Measurements from ENCODE around the gene TCF15. TPM values are rescaled to one million over a fixed set of nuclear protein-coding genes. Genes with fewer than 3 reads are reported as not detected.
A peak's percentile ranks its signal among the peaks of the same experiment; 100 is the strongest.

TCF15 gene
- total RNA-seq, 1 experiment from 2014 or later = 0.40 TPM

DNA sequence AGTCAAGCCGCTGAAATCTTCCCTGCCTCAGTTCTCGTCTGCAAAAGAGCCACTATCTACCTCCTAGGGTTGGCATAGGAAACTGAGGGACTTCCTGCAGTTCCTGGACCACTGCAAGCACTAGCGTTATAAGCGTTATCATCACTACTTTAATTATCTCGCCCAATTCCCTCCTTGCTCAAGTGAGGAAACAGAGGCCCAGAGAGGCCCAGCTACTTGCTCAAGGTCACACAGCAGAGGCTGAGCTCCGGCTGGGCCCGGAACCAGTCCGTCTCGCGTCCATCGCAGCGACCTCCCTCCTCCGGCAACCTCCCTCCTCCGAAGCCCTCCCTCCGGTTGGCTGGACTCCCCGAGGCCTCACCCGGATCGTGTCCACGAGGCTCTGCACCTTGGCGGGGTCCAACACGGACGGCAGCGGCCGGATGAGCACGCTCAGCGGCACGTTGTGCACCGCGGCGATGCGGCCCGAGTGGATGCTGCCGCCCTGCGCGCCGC lies 42.6 kb upstream of the TCF15 start:
- peaks cover 29% of the 10 kb centered on the region for H3K36me3 ChIP-seq (ENCODE audit: low read depth, low read length)
- DNase-seq (peak; percentile 31), ATAC-seq (peak; percentile 33)
- peaks cover 31% of the 10 kb centered on the region for H4K20me1 ChIP-seq (ENCODE audit: low read length)
- POLR2A ChIA-PET (ENCODE audit: unreplicated experiment) = no interaction called here
- H3K27ac ChIP-seq (ENCODE audit: low read length) = peak overlapping the region; percentile 50
- peaks cover 12% of the 10 kb centered on the region for H3K4me1 ChIP-seq (ENCODE audit: insufficient read depth, low read length)
- peak overlapping the region; percentile 64 for H2AFZ ChIP-seq (ENCODE audit: low read length)
- H3K9ac ChIP-seq (ENCODE audit: low read length) = peak overlapping the region; percentile 92
- peak overlapping the region; percentile 91 for H3K4me2 ChIP-seq (ENCODE audit: low read length)
- H3K27me3 ChIP-seq (ENCODE audit: low read length) = peaks cover 8% of the 10 kb centered on the region
- peaks cover 51% of the 10 kb centered on the region for H3K79me2 ChIP-seq (ENCODE audit: low read length)
- H3K9me2 ChIP-seq (replicated peaks; ENCODE audit: low read length) = no peaks in the 10 kb centered on the region
- no peaks in the 10 kb centered on the region for H3K9me3 ChIP-seq (ENCODE audit: low read length)
- BruUV-seq (replicated peaks) = TSS peak; percentile 42
- CTCF ChIA-PET = no interaction called here
- H3F3A ChIP-seq (ENCODE audit: low read length, unreplicated experiment) = no peaks in the 10 kb centered on the region
- intact Hi-C loops (cut with micrococcal nuclease) = loop anchor here (1.0 to 10.0 kb wide), 2 partner anchors 82 to 116 kb away; partner anchors contain the start of gene SLC52A3
- peak overlapping the region; percentile 94 for H3K4me3 ChIP-seq (ENCODE audit: low read length)
- TF ChIP-seq EZH2phosphoT487 (IDR thresholded peaks at IDR 0.05; ENCODE audit: borderline replicate concordance, low read length) = no peak
- TF ChIP-seq CTCF (conservative IDR thresholded peaks at IDR 0.05; ENCODE audit: low read depth, low read length) = no peak
- TF ChIP-seq EZH2 (IDR thresholded peaks at IDR 0.05; ENCODE audit: low read length, unreplicated experiment) = no peak

GRCh38 chr20:651713-652614 lies 41.9 kb upstream of the TCF15 start:
- POLR2A ChIA-PET (ENCODE audit: unreplicated experiment) = interaction anchor here (0.6 kb wide), 1 partner anchor 51 kb away, joined by 14 read pairs; no protein-coding TSS in a partner anchor

More at GRCh38 chr20:651713-652614, 41.9 kb upstream of the TCF15 start:
- intact Hi-C loops (cut with micrococcal nuclease) = loop anchor here (1.0 to 10.0 kb wide), 2 partner anchors 83 to 116 kb away; partner anchors contain the start of gene SLC52A3
- no peaks in the 10 kb centered on the region for H3F3A ChIP-seq (ENCODE audit: low read length, unreplicated experiment)
- peak; percentile 15 for DNase-seq
- H4K20me1 ChIP-seq (ENCODE audit: low read length) = peaks cover 38% of the 10 kb centered on the region
- no peaks in the 10 kb centered on the region for H3K9me2 ChIP-seq (replicated peaks; ENCODE audit: low read length)
- 0 out of 2 replicates have a peak, but pooled peaks have one; percentile 6 for ATAC-seq
- CTCF ChIA-PET = no interaction called here
- peaks cover 34% of the 10 kb centered on the region for H3K36me3 ChIP-seq (ENCODE audit: low read depth, low read length)
- H3K4me3 ChIP-seq (ENCODE audit: low read length) = peak overlapping the region; percentile 94
- no peaks in the 10 kb centered on the region for H3K9me3 ChIP-seq (ENCODE audit: low read length)
- H3K27ac ChIP-seq (ENCODE audit: low read length) = peak overlapping the region; percentile 50
- H3K4me1 ChIP-seq (ENCODE audit: insufficient read depth, low read length) = peaks cover 12% of the 10 kb centered on the region
- BruUV-seq (replicated peaks) = no TSS peak
- peak overlapping the region; percentile 91 for H3K4me2 ChIP-seq (ENCODE audit: low read length)
- TF ChIP-seq EZH2phosphoT487 (IDR thresholded peaks at IDR 0.05; ENCODE audit: borderline replicate concordance, low read length) = no peak
- TF ChIP-seq EZH2 (IDR thresholded peaks at IDR 0.05; ENCODE audit: low read length, unreplicated experiment) = no peak
- no peak for TF ChIP-seq CTCF (conservative IDR thresholded peaks at IDR 0.05; ENCODE audit: low read depth, low read length)
- H3K79me2 ChIP-seq (ENCODE audit: low read length) = peaks cover 55% of the 10 kb centered on the region
- H2AFZ ChIP-seq (ENCODE audit: low read length) = peak overlapping the region; percentile 64
- peaks cover under 1% of the 10 kb centered on the region; the same call in 1 of the 2 replicates for H3K27me3 ChIP-seq (ENCODE audit: low read length)
- H3K9ac ChIP-seq (ENCODE audit: low read length) = peak overlapping the region; percentile 92
